Measurements from ENCODE around the gene ITPKB. TPM values are rescaled to one million over a fixed set of nuclear protein-coding genes. Genes with fewer than 3 reads are reported as not detected.

ITPKB gene
- total RNA-seq, 4 donors from 2014 or later, result 29.7 to 117 (median 44.9) TPM

- Histone ChIP-seq H3K27ac (peak overlapping the region; percentile 73 to 83), H3K4me1 (peaks cover 0 to 7% of the 10 kb centered on the region in 2 donors), H3K9me3 (no peaks in the 10 kb centered on the region), H3K27me3 (no peaks in the 10 kb centered on the region), H3K36me3 (no peaks in the 10 kb centered on the region), H3K4me3 (no peak overlapping the region)
- intact Hi-C loops (cut with DNase I; ENCODE audit: low total_unique reads), result no loop called here
- no peak for TF ChIP-seq CTCF (IDR thresholded peaks at IDR 0.05)
- peak in 1 of 2 donors; percentile 24 for DNase-seq
These were observed 93.7 kb downstream of the ITPKB start for GRCh38 chr1:226645279-226645976.

- Histone ChIP-seq H3K4me1 (peaks cover 0 to 7% of the 10 kb centered on the region in 2 donors), H3K27me3 (no peaks in the 10 kb centered on the region), H3K9me3 (no peaks in the 10 kb centered on the region), H3K36me3 (no peaks in the 10 kb centered on the region), H3K27ac (peak overlapping the region; percentile 73 to 83), H3K4me3 (no peak overlapping the region)
- peak in 1 of 2 donors; percentile 16 for DNase-seq
- intact Hi-C loops (cut with DNase I; ENCODE audit: low total_unique reads), result loop anchor here (5.0 kb wide), 1 partner anchor 93 kb away; the partner anchor contains the start of gene ITPKB
- no peak for TF ChIP-seq POLR2A (IDR thresholded peaks at IDR 0.05)
- TF ChIP-seq CTCF (IDR thresholded peaks at IDR 0.05), result no peak
These were observed 94.4 kb downstream of the ITPKB start for GRCh38 chr1:226644541-226645176.

GRCh38 chr1:226643611-226644540 is 95.2 kb downstream of the ITPKB start:
- intact Hi-C loops (cut with DNase I; ENCODE audit: low total_unique reads), result loop anchor here (5.0 kb wide), 1 partner anchor 93 kb away; the partner anchor contains the start of gene ITPKB
- Histone ChIP-seq H3K27ac (peak overlapping the region; percentile 73 to 83), H3K9me3 (no peaks in the 10 kb centered on the region), H3K4me3 (no peak overlapping the region), H3K36me3 (no peaks in the 10 kb centered on the region), H3K4me1 (peaks cover 0 to 7% of the 10 kb centered on the region in 2 donors), H3K27me3 (no peaks in the 10 kb centered on the region)
- peak; percentile 16 to 18 for DNase-seq
- TF ChIP-seq POLR2A (IDR thresholded peaks at IDR 0.05) (no peak), CTCF (IDR thresholded peaks at IDR 0.05) (no peak)

GRCh38 chr1:226643177-226643576 is 95.9 kb downstream of the ITPKB start:
- intact Hi-C loops (cut with DNase I; ENCODE audit: low total_unique reads), result loop anchor here (5.0 kb wide), 1 partner anchor 94 kb away; the partner anchor contains the start of gene ITPKB

More at GRCh38 chr1:226643177-226643576, 95.9 kb downstream of the ITPKB start:
- TF ChIP-seq CTCF (IDR thresholded peaks at IDR 0.05) (no peak), POLR2A (IDR thresholded peaks at IDR 0.05) (no peak)
- H3K9me3 ChIP-seq, result no peaks in the 10 kb centered on the region
- H3K4me1 ChIP-seq, result peaks cover 0 to 13% of the 10 kb centered on the region in 2 donors
- peak overlapping the region; percentile 73 to 83 for H3K27ac ChIP-seq
- H3K4me3 ChIP-seq, result no peak overlapping the region
- peak; percentile 62 to 71 for DNase-seq
- no peaks in the 10 kb centered on the region for H3K36me3 ChIP-seq
- no peaks in the 10 kb centered on the region for H3K27me3 ChIP-seq
